IPS DF 6.9 (cell line): ENCODE data around the gene LGALS7.
"Not testable (repeated sequence)": the region's sequence is repeated elsewhere in the genome, so short reads cannot be mapped to it uniquely, and the experiment has no call there.

Experiments used
- DNase-seq: peaks from one replicate; pipeline ENCODE4 v3.0.0-alpha.2; 2013; ENCODE audit warnings: low read depth, low spot score
- H3K27ac ChIP-seq: one replicate; pipeline ENCODE4 v1.5.1; 2013; ENCODE audit warnings: low read length, control low read depth
- H3K27me3 ChIP-seq: 2 replicates; pipeline ENCODE4 v1.6.1; 2013; ENCODE audit warnings: mild to moderate bottlenecking, low read length; ENCODE audit not compliant: control insufficient read depth, insufficient read depth
- H3K36me3 ChIP-seq: 2 replicates; pipeline ENCODE4 v1.6.1; 2013; ENCODE audit warnings: low read length; ENCODE audit not compliant: control insufficient read depth, insufficient read depth
- H3K4me1 ChIP-seq: 2 replicates; pipeline ENCODE4 v1.6.1; 2013; ENCODE audit warnings: low read length; ENCODE audit not compliant: control insufficient read depth, insufficient read depth
- H3K4me3 ChIP-seq: 2 replicates; pipeline ENCODE4 v1.5.1; 2013; ENCODE audit warnings: mild to moderate bottlenecking, low read length
- H3K9me3 ChIP-seq: 2 replicates; pipeline ENCODE4 v1.6.1; 2013; ENCODE audit warnings: low read length, inconsistent platforms; ENCODE audit not compliant: control insufficient read depth, insufficient read depth
- WGBS: extraction: QIAGEN DNeasy Blood & Tissue Kit; methylation state at CpG from one replicate; pipeline ENCODE4 v1.1.7; 2013; ENCODE audit warnings: mixed read lengths, missing lambda C conversion rate; ENCODE audit not compliant: insufficient read length, insufficient coverage; 5-methylcytosine and 5-hydroxymethylcytosine counted together

LGALS7 gene

DNA sequence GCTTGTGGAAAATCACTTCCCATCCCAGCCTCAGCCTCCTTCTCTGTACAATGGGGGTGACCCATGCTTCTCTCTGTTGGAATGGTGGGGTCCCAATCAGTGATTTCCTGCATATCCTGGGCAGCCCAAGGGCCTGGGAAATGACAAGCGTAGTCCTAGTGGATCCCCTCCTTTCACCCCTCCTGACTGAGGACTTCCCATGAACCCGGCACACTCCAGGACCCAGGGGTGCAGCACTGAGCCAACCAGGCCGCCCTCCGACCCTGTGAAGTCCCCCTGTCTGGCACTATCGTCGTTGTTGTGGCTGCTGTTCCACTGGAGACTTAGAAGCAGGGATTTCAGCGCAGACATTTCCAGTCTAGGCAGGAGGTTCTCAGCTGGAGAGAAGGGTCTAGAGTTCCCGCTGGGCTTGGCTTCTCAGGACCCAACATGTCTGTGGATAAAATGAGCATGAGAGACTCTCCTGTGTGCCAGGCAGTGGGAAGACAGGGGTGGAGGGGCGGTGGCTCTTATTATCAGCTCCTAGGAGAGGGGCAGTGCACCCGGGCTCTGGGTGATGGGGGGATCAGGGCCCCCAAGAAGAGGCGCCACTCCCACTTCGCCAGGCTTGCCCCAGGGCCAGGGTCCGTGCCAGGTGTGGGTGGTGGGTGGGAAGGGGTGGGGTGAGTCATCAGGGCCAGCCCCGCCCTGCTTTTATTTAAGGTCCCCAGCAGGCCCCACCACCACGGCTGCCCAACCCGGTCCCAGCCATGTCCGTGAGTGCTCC is 15.3 kb upstream of the LGALS7 start, which contains the start of gene LGALS7B:
TSS of gene LGALS7B (plus strand) at position 723 of the 766 bp plus-strand sequence. CDS start at position 750, 27 bp downstream.
- H3K27me3 ChIP-seq, result no peaks in the 10 kb centered on the region
- no peak within 1 kb of the TSS for H3K27ac ChIP-seq
- H3K4me1 ChIP-seq, result no peaks in the 10 kb centered on the region
- no CpG with 5 or more reads among the region's 17 CpGs for WGBS
- H3K9me3 ChIP-seq, result no peaks in the 10 kb centered on the region
- no peaks in the 10 kb centered on the region; the same call in 1 of the 2 replicates for H3K36me3 ChIP-seq
- no peak for DNase-seq
- H3K4me3 ChIP-seq, result no peak within 1 kb of the TSS

DNA sequence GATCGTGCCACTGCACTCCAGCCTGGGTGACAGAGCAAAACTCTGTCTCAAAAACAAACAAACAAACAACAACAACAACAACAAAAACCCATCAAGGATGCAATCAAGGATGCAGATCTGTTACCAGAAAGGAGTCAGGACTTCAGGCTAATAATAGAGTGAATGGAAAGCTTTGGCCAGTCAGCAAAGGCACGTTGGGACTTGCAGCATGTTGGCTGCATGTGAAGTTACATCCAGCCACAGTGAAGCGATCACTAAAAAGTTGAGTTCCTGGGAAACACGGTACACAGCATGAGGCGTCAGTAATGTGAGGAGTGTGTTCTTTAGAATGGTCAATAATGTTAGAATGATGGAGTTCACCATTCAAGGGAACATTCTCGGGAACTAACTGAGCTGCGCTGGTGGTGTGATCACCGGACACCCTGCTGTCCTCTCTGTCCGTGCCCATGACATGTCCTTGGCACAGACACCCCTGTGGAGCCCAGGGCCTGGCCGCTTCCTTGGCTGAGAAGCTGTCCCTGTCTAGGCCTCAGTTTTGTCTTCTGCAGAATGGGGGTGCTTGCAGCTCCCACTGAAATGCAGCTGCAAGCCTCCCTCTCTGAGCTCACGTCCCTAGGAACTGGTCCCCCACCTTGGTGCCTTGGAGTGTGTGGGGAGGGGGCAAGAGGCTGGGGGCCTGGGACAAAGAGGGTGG is 13.4 kb upstream of the LGALS7 start:
- WGBS, result no CpG with 5 or more reads among the region's 11 CpGs
- Histone ChIP-seq H3K4me3 (no peak overlapping the region), H3K9me3 (no peaks in the 10 kb centered on the region), H3K27ac (no peak overlapping the region), H3K4me1 (no peaks in the 10 kb centered on the region), H3K36me3 (no peaks in the 10 kb centered on the region), H3K27me3 (no peaks in the 10 kb centered on the region)
- no peak for DNase-seq

DNA sequence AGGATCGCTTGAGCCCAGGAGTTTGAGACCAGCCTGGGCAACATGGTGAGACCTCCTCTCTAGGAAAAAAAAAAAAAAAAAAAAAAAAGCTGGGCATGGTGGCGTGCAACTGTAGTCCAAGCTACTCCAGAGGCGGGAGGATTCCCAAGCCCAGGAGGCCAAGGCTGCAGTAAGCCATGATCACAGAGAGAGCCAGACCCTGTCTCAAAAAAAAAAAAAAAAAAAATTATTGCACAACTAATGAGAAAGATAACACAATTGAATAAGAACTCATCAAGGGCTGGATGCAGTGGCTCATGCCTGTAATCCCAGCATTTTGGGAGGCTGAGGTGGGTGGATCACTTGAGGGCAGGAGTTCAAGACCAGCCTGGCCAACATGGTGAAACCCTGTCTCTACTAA is 12.7 kb upstream of the LGALS7 start:
- not testable (repeated sequence) for H3K9me3 ChIP-seq, H3K27me3 ChIP-seq

DNA sequence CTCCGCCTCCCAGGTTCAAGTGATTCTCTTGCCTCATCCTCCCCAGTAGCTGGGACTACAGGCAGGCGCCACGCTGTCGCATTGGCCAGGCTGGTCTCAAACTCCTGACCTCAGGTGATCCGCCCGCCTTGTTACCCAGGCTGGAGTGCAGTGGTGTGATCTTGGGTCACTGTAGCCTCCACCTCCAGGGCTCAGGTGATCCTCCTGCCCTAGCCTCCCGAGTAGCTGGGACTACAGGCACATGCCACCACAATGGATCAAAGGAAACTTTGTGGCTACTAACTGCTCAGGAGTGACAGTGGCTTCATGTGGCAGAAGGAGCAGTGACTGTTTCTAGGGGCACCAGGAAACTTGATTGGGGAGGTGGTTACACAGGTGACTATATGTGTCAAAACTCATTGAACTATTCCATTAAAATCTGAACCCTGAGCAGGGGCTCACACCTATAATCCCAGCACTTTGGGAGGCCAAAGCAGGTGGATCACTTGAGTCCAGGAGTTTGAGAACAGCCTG is 11.9 kb upstream of the LGALS7 start:
- Histone ChIP-seq H3K9me3 (no peaks in the 10 kb centered on the region), H3K27ac (no peak overlapping the region), H3K4me3 (no peak overlapping the region), H3K36me3 (no peaks in the 10 kb centered on the region), H3K4me1 (no peaks in the 10 kb centered on the region), H3K27me3 (no peaks in the 10 kb centered on the region)
- no CpG with 5 or more reads among the region's 7 CpGs for WGBS
- no peak for DNase-seq

More for the DNA sequence above, 12.7 kb upstream of the LGALS7 start:
- not testable (repeated sequence) for H3K4me1 ChIP-seq, H3K36me3 ChIP-seq, H3K4me3 ChIP-seq, DNase-seq, H3K27ac ChIP-seq
- WGBS, result no CpG with 5 or more reads among the region's 3 CpGs

GRCh38 chr19:38784224-38784623 is 10.9 kb upstream of the LGALS7 start:
- H3K27ac ChIP-seq, result no peak overlapping the region
- DNase-seq, result no peak
- H3K36me3 ChIP-seq, result no peaks in the 10 kb centered on the region
- no peaks in the 10 kb centered on the region for H3K4me1 ChIP-seq
- no CpG with 5 or more reads among the region's 3 CpGs for WGBS
- no peak overlapping the region for H3K4me3 ChIP-seq
- no peaks in the 10 kb centered on the region for H3K27me3 ChIP-seq
- H3K9me3 ChIP-seq, result no peaks in the 10 kb centered on the region

DNA sequence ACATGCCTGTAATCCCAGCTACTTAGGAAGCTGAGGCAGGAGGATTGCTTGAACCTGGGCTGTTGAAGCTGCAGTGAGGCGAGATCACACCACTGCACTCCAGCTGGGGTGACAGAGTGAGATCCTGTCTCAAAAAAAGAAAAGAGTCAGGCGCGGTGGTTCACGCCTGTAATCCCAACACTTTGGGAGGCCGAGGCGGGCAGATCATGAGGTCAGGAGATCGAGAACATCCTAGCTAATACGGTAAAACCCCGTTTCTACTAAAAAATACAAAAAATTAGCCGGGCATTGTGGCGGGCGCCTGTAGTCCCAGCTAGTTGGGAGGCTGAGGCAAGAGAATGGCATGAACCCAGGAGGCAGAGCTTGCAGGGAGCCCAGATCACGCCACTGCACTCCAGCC is 8.9 kb upstream of the LGALS7 start:
- H3K36me3 ChIP-seq, H3K4me3 ChIP-seq, H3K27ac ChIP-seq, H3K4me1 ChIP-seq, H3K9me3 ChIP-seq, DNase-seq, H3K27me3 ChIP-seq: not testable (repeated sequence)
- WGBS, result no CpG with 5 or more reads among the region's 13 CpGs

DNA sequence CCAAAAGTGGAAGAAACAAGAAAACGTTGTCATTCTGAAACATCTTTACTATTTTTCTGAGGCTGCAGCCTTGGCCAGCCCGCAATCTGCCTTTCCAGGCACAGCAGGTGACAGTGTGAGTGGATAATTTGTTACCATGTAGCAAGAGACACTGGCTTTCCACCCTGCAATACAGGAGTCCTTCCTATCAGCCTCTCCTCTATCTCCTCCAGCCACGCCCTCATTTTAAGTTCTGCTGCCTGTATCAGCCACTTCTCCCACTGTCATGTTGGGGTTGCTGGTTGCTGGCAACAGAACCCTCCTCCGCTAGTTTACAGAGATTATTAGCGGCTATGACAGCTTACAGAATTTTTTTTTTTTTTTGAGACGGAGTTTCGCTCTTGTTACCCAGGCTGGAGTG is 7.7 kb upstream of the LGALS7 start:
- no peaks in the 10 kb centered on the region for H3K4me1 ChIP-seq
- H3K27me3 ChIP-seq, result no peaks in the 10 kb centered on the region
- H3K9me3 ChIP-seq, result no peaks in the 10 kb centered on the region
- no peaks in the 10 kb centered on the region for H3K36me3 ChIP-seq
- no peak for DNase-seq
- H3K4me3 ChIP-seq, result no peak overlapping the region
- no CpG with 5 or more reads among the region's 7 CpGs for WGBS
- H3K27ac ChIP-seq, result no peak overlapping the region

GRCh38 chr19:38780443-38780842 is 7.1 kb upstream of the LGALS7 start:
- no CpG with 5 or more reads among the region's 7 CpGs for WGBS
- Histone ChIP-seq H3K27me3 (no peaks in the 10 kb centered on the region), H3K36me3 (no peaks in the 10 kb centered on the region), H3K4me3 (no peak overlapping the region), H3K4me1 (no peaks in the 10 kb centered on the region), H3K27ac (no peak overlapping the region), H3K9me3 (no peaks in the 10 kb centered on the region)
- DNase-seq, result no peak

- whole genome bisulfite sequencing, result no CpG with 5 or more reads among the region's 7 CpGs
- DNase-seq, result no peak
- Histone ChIP-seq H3K27ac (no peak overlapping the region), H3K4me3 (no peak overlapping the region), H3K27me3 (no peaks in the 10 kb centered on the region), H3K9me3 (no peaks in the 10 kb centered on the region), H3K4me1 (no peaks in the 10 kb centered on the region), H3K36me3 (no peaks in the 10 kb centered on the region)
These were observed 5.4 kb upstream of the LGALS7 start for GRCh38 chr19:38778733-38779132.

- H3K9me3 ChIP-seq, result no peaks in the 10 kb centered on the region
- H3K27me3 ChIP-seq, result no peaks in the 10 kb centered on the region
- DNase-seq, result no peak
These were observed 1.0 kb upstream of the LGALS7 start for GRCh38 chr19:38774181-38774950.

More at GRCh38 chr19:38774181-38774950, 1.0 kb upstream of the LGALS7 start:
- Histone ChIP-seq H3K4me3 (no peak overlapping the region), H3K36me3 (no peaks in the 10 kb centered on the region), H3K4me1 (no peaks in the 10 kb centered on the region; the same call in 1 of the 2 replicates), H3K27ac (no peak overlapping the region)
- WGBS, result no CpG with 5 or more reads among the region's 13 CpGs
